Measurements from ENCODE around the gene CD300C.
"Not testable (repeated sequence)": the region's sequence is repeated elsewhere in the genome, so short reads cannot be mapped to it uniquely, and the experiment has no call there.

Gene CD300C

DNA sequence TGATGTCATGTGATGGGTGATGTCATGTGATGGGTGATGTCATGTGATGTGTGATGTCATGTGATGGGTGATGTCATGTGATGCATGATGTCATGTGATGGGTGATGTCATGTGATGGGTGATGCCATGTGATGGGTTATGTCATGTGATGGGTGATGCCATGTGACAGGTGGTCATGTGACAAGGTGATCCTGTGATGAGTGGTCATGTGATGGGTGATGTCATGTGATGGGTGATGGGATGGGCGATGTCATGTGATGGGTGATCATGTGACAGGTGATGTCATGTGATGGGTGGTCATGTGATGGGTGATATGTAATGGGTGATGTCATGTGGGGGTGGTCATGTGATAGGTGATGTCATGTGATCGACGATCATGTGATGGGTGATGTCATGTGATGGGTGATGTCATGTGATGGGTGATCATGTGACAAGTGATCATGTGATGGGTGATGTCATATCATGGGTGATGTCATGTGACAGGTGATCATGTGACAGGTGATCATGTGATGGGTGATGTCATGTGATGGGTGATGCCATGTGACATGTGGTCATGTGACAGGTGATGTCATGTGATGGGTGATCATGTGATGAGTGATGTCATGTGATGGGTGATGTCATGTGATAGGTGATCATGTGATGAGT lies 31.8 kb downstream of the CD300C start:
- peak in 1 of 2 donors; percentile 19 for DNase-seq (ENCODE audit: low read depth in 2 of 2)

DNA sequence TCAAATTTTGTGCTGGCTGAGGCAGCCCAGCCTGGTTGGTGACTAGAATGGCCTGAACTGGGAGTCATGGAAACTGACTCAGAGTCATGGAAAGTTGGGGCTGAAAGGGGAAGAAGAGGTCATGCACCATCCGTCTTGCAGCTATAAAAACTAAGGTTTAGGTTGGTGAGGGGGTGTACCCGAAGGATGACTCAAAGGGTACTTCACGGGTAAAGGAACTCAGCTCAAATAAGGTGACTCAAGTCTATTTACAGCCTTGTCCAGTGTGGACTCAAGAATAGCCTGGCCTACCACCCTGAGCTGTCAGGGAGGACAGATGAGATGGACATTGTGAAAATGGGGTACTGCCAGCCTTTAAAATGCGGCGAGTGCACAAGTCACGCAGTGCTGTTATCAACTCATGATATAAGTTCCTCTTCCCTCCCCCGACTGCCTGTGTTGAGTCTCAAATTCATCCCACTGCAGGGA lies 33.3 kb downstream of the CD300C start:
- no peak for DNase-seq (ENCODE audit: low read depth in 2 of 2)

GRCh38 chr17:74512036-74512435 lies 33.9 kb downstream of the CD300C start:
- no peak for DNase-seq (ENCODE audit: low read depth in 2 of 2)

DNA sequence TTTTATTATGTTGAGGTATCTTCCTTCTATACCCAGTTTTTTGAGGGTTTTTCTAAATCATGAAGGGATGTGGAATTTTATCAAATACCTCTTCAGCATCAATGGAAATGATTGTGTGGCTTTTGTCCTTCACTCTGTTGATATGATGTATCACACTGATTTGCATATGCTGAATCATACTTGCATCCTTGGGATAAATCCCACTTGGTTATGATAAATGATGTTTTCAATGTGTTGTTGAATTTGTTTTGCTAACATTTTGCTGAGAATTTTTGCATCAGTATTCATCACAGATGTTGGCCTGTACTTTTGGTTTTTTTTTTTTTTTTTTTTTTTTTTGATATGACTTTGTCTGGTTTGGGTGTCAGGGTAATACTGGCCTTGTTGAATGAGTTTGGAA lies 37.8 kb downstream of the CD300C start:
- no peak for DNase-seq (ENCODE audit: low read depth in 2 of 2)

DNA sequence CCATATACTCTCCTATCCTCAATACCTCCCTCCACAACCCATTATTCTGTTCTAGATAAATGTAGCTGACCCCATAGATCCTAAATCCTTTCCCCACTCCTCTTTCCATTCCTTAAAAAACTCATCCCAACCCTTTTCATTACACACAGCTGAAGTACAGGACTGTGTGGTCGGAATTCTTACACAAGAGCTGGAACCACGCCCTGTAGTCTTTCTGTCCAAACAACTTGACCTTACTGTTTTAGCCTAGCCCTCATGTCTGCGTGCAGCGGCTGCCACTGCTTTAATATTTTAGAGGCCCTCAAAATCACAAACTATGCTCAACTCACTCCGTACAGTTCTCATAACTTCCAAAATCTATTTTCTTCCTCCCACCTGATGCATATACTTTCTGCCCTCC lies 42.0 kb downstream of the CD300C start:
- not testable (repeated sequence) for DNase-seq (ENCODE audit: low read depth in 2 of 2)

GRCh38 chr17:74502861-74503260 lies 43.1 kb downstream of the CD300C start:
- DNase-seq (ENCODE audit: low read depth in 2 of 2): no peak

DNA sequence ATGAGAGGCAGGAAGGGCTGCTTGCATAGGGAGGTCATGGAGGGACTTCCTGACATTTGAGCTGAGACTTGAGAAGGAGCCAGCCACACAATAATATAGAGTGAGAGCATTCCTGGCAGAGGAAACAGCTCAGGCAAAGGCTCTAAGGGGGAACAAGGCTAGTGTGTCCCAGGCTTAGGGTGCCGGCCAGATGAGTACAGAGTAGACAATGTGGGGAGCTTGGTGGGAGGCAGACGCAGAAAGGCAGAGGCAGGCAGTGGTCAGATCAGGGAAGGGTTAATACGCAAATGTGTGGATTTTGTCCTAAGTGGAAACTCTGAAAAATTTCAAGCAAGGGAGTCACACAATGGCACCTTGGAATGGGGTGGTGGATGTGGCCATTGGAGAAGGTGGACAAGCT lies 45.9 kb downstream of the CD300C start:
- DNase-seq (ENCODE audit: low read depth in 2 of 2): no peak

GRCh38 chr17:74497471-74497870 lies 48.4 kb downstream of the CD300C start:
- no peak for DNase-seq (ENCODE audit: low read depth in 2 of 2)

- peak in 1 of 2 donors; percentile 55 for DNase-seq (ENCODE audit: low read depth in 2 of 2)
Measured at GRCh38 chr17:74493331-74493833, 52.5 kb downstream of the CD300C start.

DNA sequence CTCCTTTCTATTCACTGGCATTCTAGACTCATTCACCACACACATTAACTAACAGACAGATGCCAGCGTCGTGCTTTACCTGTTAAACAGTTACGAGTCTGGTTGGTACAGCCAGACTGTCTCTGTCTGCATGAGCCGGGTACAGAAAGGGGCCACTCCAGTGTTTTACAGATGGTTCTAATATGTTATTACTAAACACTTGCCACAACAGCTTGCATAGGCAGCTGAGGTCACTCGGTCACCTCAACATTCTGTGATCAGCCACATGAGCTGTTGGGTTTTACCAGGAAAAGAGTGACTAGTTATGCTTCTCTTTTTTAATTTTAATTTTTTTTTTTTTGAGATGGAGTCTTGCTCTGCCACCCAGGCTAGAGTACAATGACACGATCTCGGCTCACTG lies 54.3 kb downstream of the CD300C start:
- DNase-seq (ENCODE audit: low read depth in 2 of 2): no peak

Data from stimulated activated CD8-positive, alpha-beta memory T cell treated with anti-CD3 and anti-CD28 coated beads, Interleukin-7, amount 100 ng/mL, for 1 hour (primary cell).